ENCODE results near the gene PPM1B.
"Not testable (repeated sequence)": the region's sequence is repeated elsewhere in the genome, so short reads cannot be mapped to it uniquely, and the experiment has no call there.

PPM1B gene

DNA sequence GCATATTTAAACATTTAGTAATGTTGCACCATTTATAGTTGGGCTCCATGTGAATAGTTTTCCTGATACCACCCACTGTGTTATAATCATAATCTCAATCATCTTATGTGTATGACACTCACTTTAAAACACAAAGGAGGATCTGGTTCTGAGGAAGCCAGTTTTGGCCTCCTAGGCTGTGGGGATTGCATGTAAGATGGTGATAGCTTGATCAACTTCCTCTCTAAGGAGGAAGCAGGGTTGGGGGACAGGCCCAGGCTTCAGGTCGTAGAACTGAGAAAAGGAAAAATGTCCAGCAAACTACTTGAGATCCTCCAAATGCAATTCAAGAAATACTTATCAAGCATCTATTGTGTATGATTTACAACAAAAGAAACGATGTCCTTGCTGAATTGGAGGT is 4.9 kb upstream of the PPM1B start:
- no peak for DNase-seq (ENCODE audit: low read depth)

DNA sequence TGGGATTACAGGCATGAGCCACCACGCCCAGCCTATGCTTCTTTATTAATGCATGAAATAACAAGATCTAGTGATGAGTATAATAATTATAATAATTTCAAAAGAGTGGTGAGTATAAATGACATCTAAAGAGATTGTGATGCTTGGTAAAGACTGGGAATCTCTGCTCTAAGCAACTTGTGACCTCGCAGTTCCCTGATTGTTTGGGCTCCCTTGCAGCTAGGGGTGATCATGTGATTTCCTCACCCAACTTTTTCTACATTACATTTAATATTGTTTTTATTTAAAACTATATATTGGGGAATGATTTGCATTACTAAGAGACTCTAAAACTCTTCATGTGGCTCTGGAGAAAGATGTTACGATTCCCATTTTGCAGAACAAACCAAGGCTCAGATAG is 4.1 kb upstream of the PPM1B start:
- no peak for DNase-seq (ENCODE audit: low read depth)

DNA sequence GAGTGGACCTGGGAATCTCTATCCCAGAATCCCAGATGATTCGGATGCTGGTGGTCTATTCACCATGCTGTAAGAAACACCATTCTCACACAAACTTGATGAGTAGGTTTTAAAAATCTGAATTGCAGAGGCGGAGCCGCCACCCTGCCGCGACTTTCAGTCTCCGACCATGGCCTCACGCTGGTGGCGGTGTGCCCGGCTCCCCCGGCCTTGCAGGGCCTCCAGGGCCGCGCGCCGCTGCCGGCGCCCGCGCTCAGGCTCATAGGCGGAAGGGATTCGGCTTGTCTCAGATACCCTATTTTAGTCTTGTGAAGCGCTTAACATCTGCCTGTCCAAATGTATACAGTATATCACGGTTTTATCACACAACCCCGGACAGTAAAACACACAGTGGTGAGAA is 2.6 kb upstream of the PPM1B start:
- DNase-seq (ENCODE audit: low read depth), result no peak

DNA sequence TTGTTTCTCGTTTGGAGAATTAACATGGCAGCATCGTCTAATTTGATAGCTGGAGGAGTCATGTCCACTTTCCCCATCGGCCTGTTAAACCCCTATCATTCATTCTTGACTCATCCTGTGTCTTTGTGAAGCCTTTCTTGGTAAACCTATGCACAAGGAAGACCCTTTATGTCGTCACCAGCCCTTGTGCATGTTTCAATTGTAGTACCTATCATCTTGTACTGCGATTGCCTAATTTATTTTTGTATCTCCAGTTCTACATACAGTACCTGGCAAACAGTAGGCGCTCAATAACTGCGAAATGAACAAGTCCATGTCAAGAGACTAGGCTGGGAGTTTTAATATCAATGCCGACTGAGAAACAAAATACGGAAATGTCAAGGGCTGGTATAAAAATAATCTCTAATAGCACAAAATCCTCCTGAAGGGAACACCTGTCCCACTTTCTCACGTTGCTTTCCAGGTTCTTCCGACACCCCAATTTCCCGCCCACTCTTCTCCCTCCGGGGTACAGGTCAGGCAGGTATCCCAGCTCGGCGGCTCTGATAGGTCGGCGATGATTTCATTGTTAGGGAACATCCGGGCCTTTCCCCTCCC is 1.3 kb upstream of the PPM1B start:
- no peak for DNase-seq (ENCODE audit: low read depth)

DNA sequence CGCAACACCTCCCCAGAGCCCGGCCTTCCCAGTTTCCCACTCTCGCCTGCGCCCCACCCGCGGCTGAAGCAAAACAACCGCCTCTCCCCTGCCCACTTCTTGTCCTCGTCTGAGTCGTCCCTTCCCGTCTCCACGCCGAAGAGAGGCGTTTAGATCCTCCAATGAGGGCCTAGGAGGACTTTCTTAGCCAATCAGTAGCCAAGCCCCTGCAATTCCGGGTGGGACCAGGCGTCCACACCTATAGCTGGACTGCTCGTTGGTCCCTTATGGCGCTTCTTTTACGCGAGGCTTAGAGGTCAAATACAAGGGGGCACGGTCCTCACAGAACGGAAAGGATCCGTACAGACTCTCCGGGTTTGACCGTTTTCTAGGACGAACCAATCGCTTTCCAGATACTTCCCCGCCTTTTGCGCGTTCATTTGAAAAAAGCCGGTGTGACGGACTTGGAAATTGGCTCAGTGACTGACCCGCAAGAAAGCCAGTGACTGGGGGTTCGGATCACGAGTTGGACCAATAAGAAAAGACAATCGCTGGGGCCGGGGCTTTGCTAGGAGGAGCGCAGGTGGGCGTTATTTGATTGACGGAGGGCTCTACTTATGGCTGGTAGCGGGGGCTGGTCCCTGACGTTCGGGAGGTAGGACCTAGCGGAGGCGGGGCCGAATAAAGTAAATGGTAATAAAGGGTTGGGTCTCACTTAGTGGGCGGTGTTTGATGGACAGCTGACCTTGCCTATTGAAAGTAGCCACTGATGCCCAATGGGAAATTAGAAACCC is 581 bp upstream of the PPM1B start:
- peak; percentile 93 for DNase-seq (ENCODE audit: low read depth)

DNA sequence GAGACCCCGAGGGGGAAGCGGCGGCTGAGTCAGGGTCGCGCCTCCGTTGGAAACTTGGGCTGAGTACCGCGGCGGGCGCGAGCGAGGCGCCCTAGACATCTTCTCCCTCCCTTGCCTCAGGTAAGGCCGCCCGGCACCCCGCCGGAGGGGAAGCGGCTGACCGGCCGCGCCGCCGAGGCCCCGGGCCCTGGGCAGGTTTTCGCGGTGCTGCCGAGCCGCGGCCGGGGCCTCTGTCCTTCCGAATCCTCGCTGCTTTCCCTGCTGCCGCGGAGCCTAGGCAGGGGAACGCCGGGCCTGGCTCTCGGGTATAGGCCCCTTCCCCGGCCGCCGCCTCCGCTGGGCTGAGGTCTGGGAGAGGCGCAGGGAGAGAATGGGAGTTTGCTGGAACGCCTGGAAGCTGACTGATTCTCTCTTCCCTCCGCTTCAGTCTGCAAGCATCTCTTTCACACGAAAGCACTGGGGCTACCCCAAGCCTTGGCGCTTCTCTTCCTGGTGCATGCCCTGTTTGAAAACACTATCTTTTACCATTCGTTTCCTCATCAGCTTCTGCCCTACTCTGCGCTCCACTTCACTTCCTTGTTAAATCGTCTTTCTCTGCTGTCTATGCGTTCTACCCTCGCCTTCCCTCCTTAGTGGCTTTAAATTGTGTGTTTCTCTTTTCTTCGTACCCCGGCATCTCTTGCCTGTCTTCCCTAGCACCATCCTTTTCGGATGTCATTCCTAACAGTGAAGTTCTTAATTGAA is 652 bp downstream of the PPM1B start:
- peak; percentile 18 for DNase-seq (ENCODE audit: low read depth)

DNA sequence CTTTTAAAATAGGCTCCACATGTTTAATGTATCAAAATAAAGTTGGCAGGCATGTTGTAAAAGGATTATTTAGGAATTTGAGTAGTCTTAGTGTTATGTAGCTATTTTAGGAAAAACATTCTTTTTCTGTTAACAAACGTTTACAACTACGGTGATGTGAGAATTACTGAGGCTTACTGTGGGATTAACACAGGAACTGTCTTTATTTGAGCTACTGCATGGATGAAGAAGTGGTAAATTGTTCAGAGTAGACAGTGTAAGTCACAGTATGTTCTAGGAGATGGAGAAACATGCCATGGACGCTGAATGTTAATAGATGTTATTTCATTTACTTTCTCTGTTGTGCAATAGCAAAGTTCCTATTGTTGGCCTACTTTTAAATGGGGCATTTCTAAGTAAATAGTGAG is 1.6 kb downstream of the PPM1B start:
- DNase-seq (ENCODE audit: low read depth), result no peak

DNA sequence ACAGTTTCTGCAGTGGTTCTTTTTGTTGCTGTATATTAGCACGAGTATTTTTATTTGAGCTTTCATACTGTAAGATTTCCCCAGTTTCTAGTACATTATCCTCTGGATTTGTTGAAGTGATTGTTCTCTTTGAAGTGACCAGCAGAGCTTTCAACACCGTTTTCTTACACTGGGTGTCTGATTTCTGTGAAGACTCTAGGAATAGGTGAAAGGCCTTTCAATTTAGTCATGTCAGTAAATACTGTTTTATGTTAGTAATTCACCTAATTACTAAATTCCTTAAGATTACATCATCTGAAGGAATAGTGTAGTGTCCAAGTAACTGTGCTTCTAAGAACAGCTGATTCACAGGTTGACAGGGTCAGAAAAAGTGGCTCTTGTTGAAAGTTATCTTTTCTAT is 2.3 kb downstream of the PPM1B start:
- DNase-seq (ENCODE audit: low read depth), result no peak

DNA sequence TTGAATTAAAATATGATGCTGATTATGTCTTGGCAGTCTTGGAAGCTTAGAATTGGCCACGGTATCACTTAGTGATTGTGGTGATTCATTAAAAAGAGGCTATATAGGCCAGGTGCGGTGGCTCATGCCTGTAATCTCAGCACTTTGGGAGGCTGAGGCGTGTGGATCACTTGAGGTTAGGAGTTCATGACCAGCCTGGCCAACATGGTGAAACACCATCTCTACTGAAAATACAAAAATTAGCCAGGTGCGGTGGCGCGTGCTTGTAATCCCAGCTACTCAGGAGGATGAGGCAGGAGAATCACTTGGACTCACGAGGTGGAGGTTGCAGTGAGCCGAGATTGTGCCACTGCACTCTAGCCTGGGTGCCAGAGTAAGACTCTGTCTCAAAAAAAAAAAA is 2.8 kb downstream of the PPM1B start:
- not testable (repeated sequence) for DNase-seq (ENCODE audit: low read depth)

DNA sequence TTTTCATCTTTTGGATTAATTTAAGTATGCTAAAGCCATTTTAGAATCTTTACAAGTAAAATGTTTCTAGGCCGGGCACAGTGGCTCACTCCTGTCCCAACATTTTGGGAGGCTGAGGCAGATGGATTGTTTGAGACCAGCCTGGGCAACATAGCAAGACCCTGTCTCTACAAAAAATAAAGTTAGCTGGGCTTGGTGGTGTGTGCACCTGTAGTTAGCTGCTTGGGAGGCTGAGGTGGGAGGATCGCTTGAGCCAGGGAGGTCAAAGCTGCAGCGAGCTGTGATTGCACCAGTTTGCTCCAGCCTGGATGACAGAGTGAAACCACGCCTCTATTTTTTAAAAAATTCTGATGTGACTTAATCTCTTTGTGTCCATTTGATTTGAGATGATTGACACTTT is 3.9 kb downstream of the PPM1B start:
- no peak for DNase-seq (ENCODE audit: low read depth)

DNA sequence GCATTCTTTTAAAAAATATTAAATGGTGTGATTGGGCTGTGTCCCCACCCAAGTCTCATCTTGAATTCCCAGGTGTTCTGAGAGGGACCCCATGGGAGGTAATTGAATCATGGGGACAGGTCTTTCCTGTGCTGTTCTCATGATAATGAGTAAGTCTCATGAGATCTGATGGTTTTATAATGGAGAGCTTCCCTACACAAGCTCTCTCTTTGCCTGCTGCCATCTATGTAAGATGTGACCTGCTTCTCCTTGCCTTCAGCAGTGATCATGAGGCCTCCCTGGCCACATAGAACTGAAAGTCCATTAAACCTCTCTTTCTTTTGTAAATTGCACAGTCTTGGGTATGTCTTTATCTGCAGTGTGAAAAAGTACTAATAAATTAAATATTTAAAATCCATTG is 10.3 kb downstream of the PPM1B start:
- DNase-seq (ENCODE audit: low read depth), result no peak

DNA sequence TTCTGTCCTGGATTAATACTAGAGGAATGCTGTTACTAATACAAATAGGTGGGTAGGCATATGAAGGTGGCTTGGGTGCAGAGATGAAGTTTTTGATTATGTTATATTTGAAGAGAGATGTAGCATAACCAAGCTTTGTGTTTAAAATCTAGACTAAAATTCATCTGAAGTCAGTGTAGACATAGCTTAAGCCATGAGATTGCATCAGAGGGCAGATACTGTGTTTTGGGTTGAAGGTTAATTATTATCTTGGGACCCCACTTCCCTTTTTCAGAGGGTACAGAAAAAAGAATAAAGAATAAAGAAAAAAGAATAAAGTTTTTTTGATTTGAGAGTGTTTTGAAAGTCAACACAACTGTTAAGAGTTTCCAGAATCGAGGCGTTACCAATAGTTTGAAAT is 13.0 kb downstream of the PPM1B start:
- no peak for DNase-seq (ENCODE audit: low read depth)

DNA sequence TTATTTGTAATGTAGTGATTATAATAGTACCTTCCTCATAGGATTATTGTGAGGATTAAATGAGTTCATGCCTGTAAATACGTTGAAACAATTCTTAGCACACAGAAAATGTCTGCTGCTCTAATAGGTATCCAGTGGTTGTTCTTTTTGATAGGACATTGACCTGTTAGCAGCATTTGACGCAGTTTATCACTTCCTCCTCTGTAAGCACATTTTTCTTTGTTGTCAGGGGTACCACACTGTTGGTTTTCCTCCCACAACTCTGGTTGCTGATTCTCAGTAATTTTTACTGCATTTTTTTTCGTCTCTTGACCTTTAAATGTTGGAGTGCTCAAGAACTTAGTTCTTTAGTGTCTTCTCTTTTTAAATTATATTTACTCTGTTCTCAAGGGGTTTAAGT is 15.4 kb downstream of the PPM1B start:
- DNase-seq (ENCODE audit: low read depth), result no peak

DNA sequence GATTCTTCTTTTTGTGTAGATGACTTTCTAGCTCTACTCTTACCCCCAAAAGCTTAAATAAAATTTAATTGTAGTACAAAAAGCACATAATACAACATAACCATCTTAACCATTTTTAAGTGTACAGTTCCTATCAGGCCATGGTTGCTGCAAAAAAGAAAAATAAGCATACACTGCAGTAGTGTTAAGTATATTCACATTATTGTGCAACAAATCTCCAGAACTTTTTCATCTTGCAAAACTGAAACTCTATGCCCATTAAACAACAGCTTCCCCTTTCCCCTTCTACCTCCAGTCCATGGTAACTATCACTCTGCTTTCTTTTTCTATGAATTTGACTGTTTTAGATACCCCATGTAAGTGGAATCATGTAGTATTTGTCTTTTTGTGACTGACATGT is 18.1 kb downstream of the PPM1B start:
- DNase-seq (ENCODE audit: low read depth), result no peak

DNA sequence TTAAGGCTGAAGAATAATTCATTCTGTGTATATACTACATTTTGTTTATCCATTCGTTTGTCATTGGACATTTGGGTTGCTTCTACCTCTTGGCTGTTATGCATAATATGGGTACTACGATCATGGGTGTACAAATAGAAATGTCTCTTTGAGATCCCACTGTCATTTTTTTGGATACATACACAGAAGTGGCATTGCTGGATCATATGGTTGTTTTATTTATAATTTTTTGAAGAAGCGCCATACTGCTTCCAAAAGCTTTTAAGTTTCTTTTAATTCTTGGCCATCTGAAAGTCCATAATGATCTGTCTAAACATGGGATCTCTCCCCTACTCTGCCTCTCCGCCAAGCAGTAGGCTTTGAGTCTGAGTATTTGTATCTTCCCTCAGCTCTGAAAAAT is 18.6 kb downstream of the PPM1B start:
- no peak for DNase-seq (ENCODE audit: low read depth)

DNA sequence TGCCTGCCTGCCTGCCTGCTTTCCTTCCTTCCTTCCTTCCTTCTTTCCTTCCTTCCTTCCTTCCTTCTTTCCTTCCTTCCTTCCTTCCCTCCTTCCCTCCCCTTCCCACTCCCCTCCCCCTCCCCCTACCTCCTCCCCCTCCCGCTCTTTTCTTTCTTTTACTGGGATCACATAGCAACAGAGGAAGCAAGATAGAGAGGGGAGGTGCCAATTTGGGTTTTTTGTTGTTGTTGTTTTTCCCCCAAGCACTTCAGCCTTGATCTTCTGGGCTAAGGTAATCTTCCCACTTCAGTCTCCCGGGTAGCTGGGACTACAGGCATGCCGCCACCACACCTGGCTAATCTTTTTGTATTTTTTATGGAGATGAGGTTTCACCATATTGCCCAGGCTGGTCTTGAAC is 20.0 kb downstream of the PPM1B start:
- no peak for DNase-seq (ENCODE audit: low read depth)

DNA sequence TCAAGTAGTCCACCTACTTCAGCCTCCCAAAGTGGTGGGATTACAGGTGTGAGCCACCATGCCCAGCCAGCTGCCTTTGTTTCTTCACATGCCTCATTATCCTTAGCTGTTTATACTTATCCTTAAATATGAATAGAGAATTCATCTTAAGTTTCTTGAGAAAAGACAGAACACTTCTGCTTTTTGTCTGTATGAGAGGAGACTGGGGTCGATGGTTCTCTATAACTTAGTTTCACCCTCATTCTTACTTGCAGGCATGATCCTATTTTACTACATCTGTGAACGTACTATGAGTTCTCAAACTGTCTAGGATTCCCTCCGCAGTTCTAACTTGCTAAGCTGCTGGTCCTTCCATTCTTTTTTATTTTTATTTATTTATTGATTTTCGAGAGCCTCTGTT is 20.4 kb downstream of the PPM1B start:
- DNase-seq (ENCODE audit: low read depth), result no peak

DNA sequence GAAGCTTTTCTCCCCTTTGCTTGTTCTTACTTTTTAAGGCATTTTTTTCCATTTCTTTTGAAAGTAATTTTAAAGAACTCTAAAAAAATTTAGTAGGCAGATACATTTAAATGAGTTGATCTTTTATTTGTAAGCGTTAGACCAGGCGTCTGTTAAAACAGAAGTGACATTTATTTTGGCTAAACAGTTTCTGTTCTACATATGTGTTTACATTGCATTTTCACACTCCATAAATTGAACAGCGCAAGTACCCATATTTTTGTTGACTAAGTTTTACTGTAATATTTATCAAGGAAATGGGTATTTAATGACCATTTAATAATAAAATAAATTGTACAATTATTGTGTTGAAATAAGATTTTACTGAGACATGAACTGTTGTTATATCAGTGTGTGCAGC is 21.9 kb downstream of the PPM1B start:
- DNase-seq (ENCODE audit: low read depth), result no peak

DNA sequence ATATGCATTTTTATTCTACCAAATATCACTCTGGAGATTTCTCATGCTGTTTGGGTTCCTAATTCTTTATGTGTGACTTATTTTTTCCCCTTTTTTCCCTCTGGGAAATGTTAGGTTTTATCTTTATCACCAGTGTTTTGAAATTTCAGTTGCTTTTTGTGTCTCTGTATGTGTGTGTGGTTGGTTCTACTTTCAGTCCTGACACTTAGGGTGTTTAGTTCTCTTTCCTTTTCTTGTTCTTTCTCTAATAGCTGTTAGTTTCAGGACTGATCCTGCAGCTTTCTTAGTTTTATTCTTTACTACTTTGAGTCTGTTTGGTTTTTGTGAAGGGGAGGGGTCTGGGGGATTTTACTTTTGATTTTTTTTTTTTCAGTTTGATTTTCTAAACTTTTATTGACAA is 23.1 kb downstream of the PPM1B start:
- DNase-seq (ENCODE audit: low read depth), result no peak

DNA sequence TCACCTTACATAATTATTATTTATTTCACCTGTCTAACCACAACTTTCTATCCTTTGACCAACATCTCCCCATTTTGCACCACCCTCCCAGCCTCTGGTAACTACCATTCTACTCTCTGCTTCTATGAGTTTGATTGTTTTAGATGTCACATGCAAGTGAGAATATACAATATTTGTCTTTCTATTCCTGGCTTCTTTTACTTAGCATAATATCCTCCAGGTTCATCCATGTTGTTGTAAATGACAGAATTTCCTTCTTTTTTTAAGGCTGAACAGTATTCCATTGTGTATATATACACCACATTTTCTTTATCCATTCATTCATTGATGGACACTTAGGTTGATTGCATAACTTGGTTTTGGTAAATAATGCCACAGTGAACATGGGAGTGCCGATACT is 24.0 kb downstream of the PPM1B start:
- no peak for DNase-seq (ENCODE audit: low read depth)

DNA sequence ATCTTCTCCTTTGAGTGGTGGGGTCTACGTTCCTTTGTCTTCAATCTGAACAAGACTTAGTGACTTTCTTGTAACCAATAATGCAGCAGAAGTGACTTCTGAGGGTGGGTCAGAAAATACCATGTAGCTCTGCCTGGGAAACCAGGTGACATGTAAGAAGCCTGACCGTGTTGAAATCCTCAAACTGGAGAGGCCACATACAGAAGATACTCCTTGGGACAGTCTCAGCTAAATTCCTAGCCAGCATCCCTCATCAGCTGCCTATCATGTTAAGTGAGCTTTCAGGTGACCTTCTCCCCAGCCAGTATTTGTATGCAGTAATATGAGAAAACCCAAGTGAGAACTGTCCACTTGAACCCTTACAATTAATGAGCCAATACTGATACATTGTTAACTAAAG is 27.0 kb downstream of the PPM1B start:
- no peak for DNase-seq (ENCODE audit: low read depth)

DNA sequence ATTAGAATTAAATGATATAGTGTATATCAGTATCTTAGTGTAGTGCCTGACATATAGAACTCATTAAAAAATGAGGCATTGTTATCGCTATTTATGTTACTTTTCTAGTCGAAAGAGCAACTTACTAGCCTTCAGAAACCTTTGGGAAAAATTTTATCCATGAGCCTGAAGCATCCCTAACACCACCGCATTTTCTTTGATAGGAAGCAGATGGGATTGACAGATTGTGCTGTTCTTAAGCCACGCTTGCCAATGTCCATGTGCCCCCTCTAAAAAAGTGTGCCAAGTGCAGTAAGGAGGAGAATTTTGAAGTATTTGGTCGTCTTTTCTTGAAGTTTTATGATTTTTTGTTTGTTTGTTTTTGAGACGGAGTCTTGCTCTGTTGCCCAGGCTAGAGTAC is 29.1 kb downstream of the PPM1B start:
- no peak for DNase-seq (ENCODE audit: low read depth)

DNA sequence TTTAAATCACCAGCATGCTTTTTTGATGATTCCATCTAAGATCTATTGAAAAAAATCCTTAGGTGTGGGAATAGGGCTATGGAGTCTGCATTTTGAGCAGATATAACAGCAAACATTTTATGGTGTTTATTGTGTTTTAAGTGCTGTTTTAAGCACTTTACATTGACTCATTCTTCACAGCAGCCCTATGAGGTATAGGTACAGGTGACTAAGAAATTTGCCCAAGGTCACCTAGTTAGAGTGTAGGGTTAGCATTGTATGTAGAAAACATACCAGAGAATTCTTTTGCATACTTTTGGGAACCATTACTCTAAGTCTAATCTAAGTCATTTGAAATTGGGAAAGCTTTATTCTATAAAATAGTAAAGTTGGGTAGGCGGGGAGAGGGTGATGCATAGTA is 31.3 kb downstream of the PPM1B start:
- DNase-seq (ENCODE audit: low read depth), result no peak

DNA sequence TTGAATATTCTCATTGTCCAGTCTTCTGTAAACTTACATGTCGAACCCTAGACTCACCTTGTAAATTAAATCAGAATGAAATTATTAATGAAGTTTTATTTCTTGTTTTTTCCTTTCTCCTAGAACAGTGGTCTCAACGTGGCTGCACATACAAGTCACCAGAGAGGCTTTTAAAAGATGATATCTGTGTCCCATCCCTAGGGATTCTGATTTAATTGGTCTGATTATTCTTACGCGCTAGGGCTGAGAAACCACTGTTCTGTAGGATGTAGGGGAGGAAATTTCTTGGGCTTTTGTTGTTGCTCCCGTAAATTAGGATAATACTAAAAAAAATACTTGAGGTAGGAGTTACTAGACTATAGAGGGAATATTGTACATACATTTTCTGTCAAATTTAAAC is 32.1 kb downstream of the PPM1B start:
- no peak for DNase-seq (ENCODE audit: low read depth)
